Measurements from ENCODE around the gene PRDM16. TPM values are rescaled to one million over a fixed set of nuclear protein-coding genes. Genes with fewer than 3 reads are reported as not detected.

Gene PRDM16
- total RNA-seq, 2 experiments from 2014 or later, result not detected

- H3K9me2 ChIP-seq (ENCODE audit: insufficient read depth, low read length), result no peaks in the 10 kb centered on the region
- CTCF ChIA-PET (ENCODE audit: unreplicated experiment), result no interaction called here
- POLR2A ChIA-PET, result no interaction called here
Measured at GRCh38 chr1:3070309-3070643, 1.3 kb downstream of the PRDM16 start.

GRCh38 chr1:3070644-3071564 is 1.9 kb downstream of the PRDM16 start:
- TF ChIP-seq EZH2phosphoT487 (IDR thresholded peaks at IDR 0.05; ENCODE audit: borderline replicate concordance, low read depth, low read length) (no peak), CTCF (conservative IDR thresholded peaks at IDR 0.05; ENCODE audit: low read length) (no peak)
- Histone ChIP-seq H3K79me2 (ENCODE audit: insufficient read depth, low read depth, low read length) (no peaks in the 10 kb centered on the region), H3K27ac (ENCODE audit: low read depth, low read length, poor library complexity, severe bottlenecking) (no peak overlapping the region), H3K4me1 (ENCODE audit: insufficient read depth, low read length, poor library complexity, severe bottlenecking) (no peaks in the 10 kb centered on the region), H2AFZ (ENCODE audit: low read length) (no peak overlapping the region), H3K4me2 (ENCODE audit: low read length) (no peak overlapping the region), H4K20me1 (ENCODE audit: insufficient read depth, low read length) (no peaks in the 10 kb centered on the region), H3K36me3 (ENCODE audit: insufficient read depth, low read length) (no peaks in the 10 kb centered on the region), H3K9me3 (ENCODE audit: low read length) (no peaks in the 10 kb centered on the region), H3K4me3 (ENCODE audit: low read depth, low read length, poor library complexity, severe bottlenecking) (no peak overlapping the region), H3K9me2 (ENCODE audit: insufficient read depth, low read length) (no peaks in the 10 kb centered on the region)
- BruUV-seq (replicated peaks), result no TSS peak
- no peak for DNase-seq (ENCODE audit: low spot score)
- ChIA-PET POLR2A (no interaction called here), CTCF (ENCODE audit: unreplicated experiment) (no interaction called here)
- intact Hi-C loops (cut with micrococcal nuclease; ENCODE audit: unreplicated experiment), result no loop called here

More at GRCh38 chr1:3070309-3070643, 1.3 kb downstream of the PRDM16 start:
- Histone ChIP-seq H2AFZ (ENCODE audit: low read length) (no peak overlapping the region), H3K36me3 (ENCODE audit: insufficient read depth, low read length) (no peaks in the 10 kb centered on the region), H3K79me2 (ENCODE audit: insufficient read depth, low read depth, low read length) (no peaks in the 10 kb centered on the region), H3K9me3 (ENCODE audit: low read length) (no peaks in the 10 kb centered on the region), H3K4me2 (ENCODE audit: low read length) (no peak overlapping the region), H4K20me1 (ENCODE audit: insufficient read depth, low read length) (no peaks in the 10 kb centered on the region), H3K27ac (ENCODE audit: low read depth, low read length, poor library complexity, severe bottlenecking) (no peak overlapping the region), H3K4me1 (ENCODE audit: insufficient read depth, low read length, poor library complexity, severe bottlenecking) (no peaks in the 10 kb centered on the region), H3K4me3 (ENCODE audit: low read depth, low read length, poor library complexity, severe bottlenecking) (no peak overlapping the region)
- no peak for TF ChIP-seq CTCF (conservative IDR thresholded peaks at IDR 0.05; ENCODE audit: low read length)
- no peak for TF ChIP-seq EZH2phosphoT487 (IDR thresholded peaks at IDR 0.05; ENCODE audit: borderline replicate concordance, low read depth, low read length)
- DNase-seq (ENCODE audit: low spot score), result no peak
- BruUV-seq (replicated peaks), result no TSS peak
- intact Hi-C loops (cut with micrococcal nuclease; ENCODE audit: unreplicated experiment), result no loop called here
